GM20000 (cell line): Measurements from ENCODE around the gene SDK2.

Source experiments
- DNase-seq: peaks from one replicate; pipeline ENCODE4 v3.0.0; 2012; ENCODE audit warnings: low spot score
- CTCF ChIP-seq: IDR thresholded peaks from 2 replicates; pipeline ENCODE4 v1.5.1; 2012; ENCODE audit warnings: mild to moderate bottlenecking, control low read depth; ENCODE audit errors: extremely low read depth, missing control alignments

Gene SDK2

GRCh38 chr17:73633736-73634135, 10.5 kb downstream of the SDK2 start:
- TF ChIP-seq CTCF = no peak
- no peak for DNase-seq

GRCh38 chr17:73632513-73632912, 11.7 kb downstream of the SDK2 start:
- TF ChIP-seq CTCF = no peak
- DNase-seq = no peak

GRCh38 chr17:73630965-73631595, 13.2 kb downstream of the SDK2 start:
- TF ChIP-seq CTCF = no peak
- no peak for DNase-seq

- no peak for TF ChIP-seq CTCF
- DNase-seq = no peak
Measured at GRCh38 chr17:73630531-73630930, 13.7 kb downstream of the SDK2 start.

- TF ChIP-seq CTCF = no peak
- no peak for DNase-seq
Measured at GRCh38 chr17:73628642-73629552, 15.3 kb downstream of the SDK2 start.

GRCh38 chr17:73625991-73626673, 18.1 kb downstream of the SDK2 start:
- no peak for DNase-seq
- TF ChIP-seq CTCF = no peak

- DNase-seq = no peak
- no peak for TF ChIP-seq CTCF
Measured at GRCh38 chr17:73625006-73625405, 19.2 kb downstream of the SDK2 start.
